GM19372 (cell line): ENCODE results near the gene PDIA5.

Source experiments
- ATAC-seq: cut with Tn5 transposase; IDR thresholded peaks from one replicate; pipeline ENCODE4 v1.9.1; 2021; ENCODE audit warnings: mild to moderate bottlenecking, low read depth, moderate library complexity; ENCODE audit not compliant: unreplicated experiment

PDIA5 gene

DNA sequence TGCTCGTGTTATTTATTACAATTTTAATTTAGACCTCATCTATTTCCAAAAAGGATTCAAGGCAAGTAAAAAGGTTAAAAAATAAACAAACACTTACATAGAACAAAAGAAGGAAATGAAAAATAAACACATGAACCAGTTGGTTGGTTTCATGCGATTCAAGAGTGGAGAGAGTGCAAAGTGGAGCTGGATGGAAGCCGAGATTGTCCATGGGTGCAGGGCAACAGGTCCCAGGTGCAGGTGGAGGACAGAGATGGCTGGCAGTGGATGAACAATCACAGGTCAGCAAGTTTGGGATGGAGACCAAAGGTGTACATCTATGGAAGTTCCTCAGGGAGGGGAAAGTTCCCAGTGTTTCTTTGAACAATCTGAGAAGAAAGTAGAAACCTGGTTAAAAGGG, 27.6 kb upstream of the PDIA5 start:
- ATAC-seq, result no peak

DNA sequence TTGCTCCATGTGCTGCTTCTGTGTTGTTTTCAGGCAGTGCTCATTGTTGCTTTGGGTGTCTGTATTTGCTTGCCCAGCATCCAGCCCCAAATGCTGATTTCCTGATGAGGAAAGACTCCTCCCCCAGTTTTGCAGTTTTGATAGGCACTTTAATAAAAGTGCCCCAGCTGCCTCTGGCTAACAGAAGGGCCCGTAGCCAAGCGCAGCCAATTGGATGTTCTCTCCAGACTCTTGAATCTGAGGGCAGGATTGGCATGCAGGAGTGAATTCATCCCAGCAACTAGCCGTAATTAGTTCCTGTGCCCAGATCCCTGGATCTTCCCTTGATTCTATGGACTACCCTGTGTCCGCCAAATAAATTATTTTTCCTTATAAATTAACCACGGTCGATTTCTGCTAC, 24.4 kb upstream of the PDIA5 start:
- no peak for ATAC-seq

DNA sequence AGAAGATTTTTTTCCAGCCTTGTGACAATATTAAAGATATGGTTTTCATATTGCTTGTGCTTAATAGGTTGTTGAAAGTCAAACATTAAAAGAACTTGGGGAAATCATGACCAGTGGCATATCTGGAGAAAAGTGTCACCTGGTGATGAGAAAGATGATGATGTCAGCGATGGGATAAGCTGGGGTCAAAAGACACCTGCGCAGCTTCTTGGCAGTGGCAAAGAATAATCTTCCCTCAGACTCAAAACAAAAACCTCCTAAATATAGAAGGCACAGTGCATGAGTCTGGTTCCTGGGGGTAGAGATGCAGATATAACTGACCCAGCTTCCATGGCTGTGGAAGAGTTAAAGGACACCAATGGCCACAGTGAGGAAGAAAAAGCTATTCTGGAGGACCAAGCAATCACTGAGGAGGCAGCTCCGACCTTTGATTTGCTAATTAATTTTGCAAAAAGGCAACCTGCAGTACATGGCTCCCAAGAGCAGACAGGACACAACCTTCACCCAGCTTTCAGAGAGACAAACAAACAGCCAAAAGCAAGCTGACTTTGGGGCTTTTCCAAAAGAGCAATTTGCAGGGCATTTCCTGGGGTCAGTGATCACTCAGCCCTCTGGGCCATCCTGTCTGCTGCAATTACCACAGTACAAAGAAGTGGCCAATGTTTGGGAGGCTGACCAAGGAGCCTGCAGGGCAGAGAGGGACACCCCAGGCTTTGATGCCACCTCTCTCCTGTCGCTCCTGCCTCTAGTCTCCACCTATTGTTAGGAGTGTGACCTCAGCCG, 21.7 kb upstream of the PDIA5 start:
- ATAC-seq, result no peak

GRCh38 chr3:123046262-123047061, 20.4 kb upstream of the PDIA5 start:
- ATAC-seq, result no peak

DNA sequence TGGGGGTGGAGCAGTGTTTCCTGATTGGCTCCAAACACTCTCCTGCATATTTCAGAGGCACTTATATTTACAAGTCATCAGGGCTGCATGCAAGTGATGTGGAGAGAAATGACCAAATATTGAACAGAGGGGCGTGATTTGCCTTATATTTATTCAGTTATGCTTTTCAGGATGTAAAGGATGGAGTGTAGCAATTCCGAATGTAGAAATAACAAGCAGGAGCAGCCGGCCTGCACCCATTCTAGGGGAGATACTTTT, 19.8 kb upstream of the PDIA5 start:
- ATAC-seq, result no peak

DNA sequence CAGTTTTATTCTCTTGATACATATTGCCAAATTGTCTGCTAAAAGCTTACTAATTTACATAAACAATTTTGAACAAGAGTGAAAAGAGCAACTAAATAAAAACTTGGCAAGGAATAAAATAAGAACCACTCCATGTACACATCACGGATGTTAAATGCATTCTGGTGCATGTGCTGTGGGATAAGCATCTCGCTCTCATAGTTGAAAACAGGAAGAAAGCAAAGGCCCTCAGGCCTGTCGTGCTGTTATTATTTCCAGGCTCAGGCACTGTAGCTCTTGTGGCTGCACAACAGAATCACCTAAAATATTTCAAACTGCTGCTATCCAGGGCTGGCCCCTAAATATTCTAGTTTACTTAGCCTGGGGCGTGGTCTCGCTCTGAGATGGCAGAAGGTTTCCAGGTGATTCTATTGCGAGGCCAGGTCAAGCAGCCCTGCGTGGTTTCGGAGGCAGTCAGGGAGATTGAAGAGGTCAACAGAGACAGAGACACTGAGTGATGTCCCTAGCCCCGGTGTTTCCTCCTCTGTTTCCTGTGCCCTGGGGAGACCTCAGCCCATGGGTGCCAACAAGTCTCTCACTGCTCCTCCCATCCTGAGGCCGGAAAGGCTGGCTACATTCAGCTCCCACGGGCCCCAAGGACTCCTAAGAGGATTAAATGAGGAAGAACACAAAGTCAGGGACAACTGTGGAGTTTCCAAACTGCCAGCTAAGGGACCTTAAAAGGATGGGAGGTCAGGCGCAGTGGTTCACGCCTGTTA, 18.2 kb upstream of the PDIA5 start:
- ATAC-seq, result no peak

GRCh38 chr3:123050666-123051065, 16.2 kb upstream of the PDIA5 start:
- ATAC-seq, result no peak

GRCh38 chr3:123053107-123053506, 13.7 kb upstream of the PDIA5 start:
- ATAC-seq, result no peak

DNA sequence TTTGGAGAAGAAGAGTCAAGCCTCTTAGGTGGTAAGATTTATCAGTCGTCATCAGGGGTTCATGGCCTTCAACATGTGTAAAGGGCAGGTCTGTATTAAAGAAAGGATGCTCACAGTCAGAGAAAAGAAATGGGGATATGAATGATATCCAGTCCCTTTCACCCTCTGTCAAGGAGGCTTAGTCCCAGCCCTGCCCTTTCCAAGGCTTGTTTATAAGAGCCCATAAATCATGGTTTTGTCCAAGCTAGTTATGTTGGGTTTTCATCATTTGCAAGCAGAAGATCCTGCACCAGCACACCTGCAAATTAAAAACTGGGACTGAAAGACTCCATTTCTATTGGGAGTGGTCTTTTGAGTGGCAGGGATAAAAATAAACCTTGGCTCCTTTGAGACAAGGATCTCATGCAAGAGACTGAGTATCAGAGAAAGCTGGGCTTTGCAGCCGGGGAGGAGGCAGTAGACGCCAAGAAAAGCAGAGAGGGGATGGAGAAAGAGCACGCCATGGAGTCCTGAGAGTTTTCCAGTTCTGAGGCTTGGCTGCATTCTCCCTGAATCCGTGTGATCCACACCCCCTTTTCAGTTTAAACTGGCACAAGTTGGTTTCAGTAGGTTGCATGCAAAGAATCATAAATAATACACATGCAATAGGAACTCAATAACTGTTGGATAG, 12.6 kb upstream of the PDIA5 start:
- no peak for ATAC-seq

GRCh38 chr3:123054931-123055330, 11.9 kb upstream of the PDIA5 start:
- no peak for ATAC-seq

GRCh38 chr3:123055352-123055751, 11.5 kb upstream of the PDIA5 start:
- no peak for ATAC-seq

- no peak for ATAC-seq
Measured at GRCh38 chr3:123058505-123058904, 8.3 kb upstream of the PDIA5 start.

DNA sequence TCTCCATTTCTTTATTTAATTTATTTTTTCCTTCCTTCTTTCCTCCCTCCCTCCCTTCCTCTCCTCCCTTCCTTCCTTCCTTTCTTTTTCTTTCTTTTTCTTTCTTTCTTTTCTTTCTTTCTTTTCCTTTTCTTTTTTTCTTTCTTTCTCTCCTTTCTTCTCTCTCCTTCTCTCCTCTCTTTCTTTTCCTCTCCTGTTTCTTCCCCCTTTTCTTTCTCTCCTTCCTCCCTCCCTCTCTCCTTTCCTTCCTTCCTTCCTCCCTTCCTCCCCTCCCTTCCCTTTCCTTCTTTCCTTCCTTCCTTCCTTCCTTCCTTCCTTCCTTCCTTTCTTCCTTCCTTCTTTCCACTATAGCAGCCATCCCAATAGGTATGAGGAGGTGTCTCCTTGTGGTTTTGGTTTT, 6.8 kb upstream of the PDIA5 start:
- ATAC-seq, result no peak

GRCh38 chr3:123061856-123062255, 5.0 kb upstream of the PDIA5 start:
- ATAC-seq, result no peak

GRCh38 chr3:123063034-123063433, 3.8 kb upstream of the PDIA5 start:
- ATAC-seq, result no peak

- no peak for ATAC-seq
Measured at GRCh38 chr3:123064506-123064905, 2.3 kb upstream of the PDIA5 start.

DNA sequence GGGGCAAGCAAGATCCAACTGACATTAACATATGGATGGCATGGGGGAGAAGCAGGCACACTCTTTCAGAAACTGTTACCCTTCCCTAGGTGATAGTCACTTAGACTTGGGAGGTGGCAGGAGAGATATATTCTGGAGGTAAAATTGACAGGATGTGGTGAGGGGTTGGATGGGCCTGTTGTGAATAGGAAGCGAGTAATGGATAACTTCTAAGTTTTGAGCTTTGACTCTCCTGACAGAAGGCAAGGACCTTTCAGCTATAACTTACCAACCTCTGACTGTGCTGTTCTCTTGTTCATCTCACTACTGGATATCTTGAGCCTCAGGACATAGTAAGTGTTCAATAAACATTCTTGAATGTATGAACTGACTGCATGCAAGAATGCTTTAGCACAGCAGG, 1.9 kb upstream of the PDIA5 start:
- no peak for ATAC-seq

DNA sequence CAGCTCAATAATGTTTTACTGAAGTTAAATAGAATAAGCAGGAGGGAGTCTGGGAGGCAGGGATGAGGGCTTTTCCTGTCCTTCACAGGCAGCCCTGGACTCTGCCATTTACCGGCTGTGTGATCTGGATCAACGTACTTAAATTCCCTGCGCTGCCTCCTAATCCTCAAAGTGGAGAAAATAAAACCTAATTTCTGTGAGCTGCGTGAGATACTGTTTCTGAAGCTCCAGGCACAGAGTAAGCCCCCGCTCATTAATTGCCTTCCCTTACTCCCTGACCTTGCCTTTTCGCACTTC, 278 bp upstream of the PDIA5 start:
- ATAC-seq, result no peak

- peak; percentile 25 for ATAC-seq
Measured at GRCh38 chr3:123067689-123068600, 1.1 kb downstream of the PDIA5 start.
